CD4-positive, alpha-beta T cell treated with Interleukin-4 for 1 hour (primary cell): Measurements from ENCODE around the gene JARID2.

Experiments
- DNase-seq, 2 donors: peaks; one replicate each; pipeline ENCODE4 v3.0.0-alpha.2; 2020 to 2022

JARID2 gene

GRCh38 chr6:15449011-15449410, 203.1 kb downstream of the JARID2 start:
- no peak for DNase-seq

- no peak for DNase-seq
Measured at GRCh38 chr6:15451738-15452137, 205.9 kb downstream of the JARID2 start.

- DNase-seq, result no peak
Measured at GRCh38 chr6:15452182-15452941, 206.5 kb downstream of the JARID2 start.

- no peak for DNase-seq
Measured at GRCh38 chr6:15453186-15453585, 207.3 kb downstream of the JARID2 start.

GRCh38 chr6:15453622-15454021, 207.8 kb downstream of the JARID2 start:
- no peak for DNase-seq

- no peak for DNase-seq
Measured at GRCh38 chr6:15456422-15456821, 210.6 kb downstream of the JARID2 start.

- DNase-seq, result no peak
Measured at GRCh38 chr6:15457121-15457650, 211.3 kb downstream of the JARID2 start.

- DNase-seq, result peak in 1 of 2 donors; percentile 33
Measured at GRCh38 chr6:15458021-15458459, 212.2 kb downstream of the JARID2 start.

- DNase-seq, result no peak
Measured at GRCh38 chr6:15460110-15460727, 214.3 kb downstream of the JARID2 start.

- DNase-seq, result no peak
Measured at GRCh38 chr6:15461127-15461944, 215.5 kb downstream of the JARID2 start.

- no peak for DNase-seq
Measured at GRCh38 chr6:15462256-15462655, 216.4 kb downstream of the JARID2 start.

- DNase-seq, result no peak
Measured at GRCh38 chr6:15462717-15463525, 217.1 kb downstream of the JARID2 start.

GRCh38 chr6:15464211-15464725, 218.4 kb downstream of the JARID2 start:
- peak; percentile 52 to 63 for DNase-seq

GRCh38 chr6:15465212-15465611, 219.3 kb downstream of the JARID2 start:
- no peak for DNase-seq

GRCh38 chr6:15470746-15471145, 224.9 kb downstream of the JARID2 start:
- DNase-seq, result no peak

GRCh38 chr6:15472621-15473020, 226.8 kb downstream of the JARID2 start:
- no peak for DNase-seq

GRCh38 chr6:15473174-15473573, 227.3 kb downstream of the JARID2 start:
- DNase-seq, result no peak

GRCh38 chr6:15473741-15474161, 227.9 kb downstream of the JARID2 start:
- DNase-seq, result no peak

- no peak for DNase-seq
Measured at GRCh38 chr6:15474196-15474595, 228.3 kb downstream of the JARID2 start.

GRCh38 chr6:15475261-15475660, 229.4 kb downstream of the JARID2 start:
- DNase-seq, result no peak

GRCh38 chr6:15475872-15476271, 230.0 kb downstream of the JARID2 start:
- DNase-seq, result no peak
